ENCODE results near the gene PTPN4. TPM values are rescaled to one million over a fixed set of nuclear protein-coding genes. Genes with fewer than 3 reads are reported as not detected.

The PTPN4 gene
- total and polyA plus RNA-seq, 10 of the 15 experiments (the other 5 are each of a cell fraction or from before 2014, with no cell fraction given) = 5.0 to 29.7 (median 23.7) TPM

DNA sequence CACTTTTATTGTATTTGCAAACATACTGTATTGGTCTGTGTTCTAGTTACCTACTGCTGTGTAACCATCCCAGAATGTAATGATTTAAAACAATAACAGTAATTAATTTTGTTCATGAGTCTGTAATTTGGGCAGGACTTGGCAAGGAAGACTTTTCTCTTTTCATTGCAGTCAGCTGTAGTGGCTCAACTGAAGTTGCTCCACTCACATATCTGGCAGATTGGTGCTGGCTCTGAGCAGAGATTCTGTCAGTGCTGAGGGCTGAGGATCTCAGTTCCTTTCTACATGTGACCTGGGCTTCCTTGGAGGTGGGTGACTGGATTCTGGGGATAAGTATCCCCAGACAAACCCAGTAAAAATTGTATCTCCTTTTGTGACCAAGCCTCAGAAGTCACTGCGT, 26.6 kb downstream of the PTPN4 start:
- RAD21 ChIA-PET (ENCODE audit: unreplicated experiment) = no interaction called here
- H3K27me3 ChIP-seq (replicated peaks in 1 of 2; ENCODE audit: control insufficient read depth in 2 of 2, insufficient read depth in 2 of 2, low read length in 1 of 2) = no peaks in the 10 kb centered on the region
- no peaks in the 10 kb centered on the region for H4K20me1 ChIP-seq (ENCODE audit: control insufficient read depth, insufficient read depth)
- 100% methylated on average over 1 of the region's 1 CpG for WGBS (ENCODE audit: insufficient coverage, insufficient replicate concordance, low lambda C conversion rate, missing lambda C conversion rate)
- H3K4me1 ChIP-seq (ENCODE audit: control insufficient read depth, insufficient read depth, low read length) = no peaks in the 10 kb centered on the region
- H3K36me3 ChIP-seq (ENCODE audit: control insufficient read depth in 2 of 2, insufficient read depth in 2 of 2, low read length in 1 of 2) = no peaks in the 10 kb centered on the region
- H3K79me2 ChIP-seq (ENCODE audit: control insufficient read depth, insufficient read depth, low read length) = peaks cover 5% of the 10 kb centered on the region; the same call in 1 of the 2 replicates
- H3K27ac ChIP-seq (ENCODE audit: control insufficient read depth, insufficient read depth) = no peak overlapping the region
- CTCF ChIA-PET = interaction anchor here (1.1 kb wide), 1 partner anchor 35 kb away, joined by 3 read pairs; no protein-coding TSS in a partner anchor
- POLR2A ChIA-PET = no interaction called here
- no peak overlapping the region for H3K4me2 ChIP-seq (ENCODE audit: control insufficient read depth, insufficient read depth)
- DNase-seq (ENCODE audit: low read depth, low spot score) = no peak
- no peak for ATAC-seq
- intact Hi-C loops (cut with micrococcal nuclease; ENCODE audit: unreplicated experiment) = no loop called here
- no TSS peak for BruUV-seq (replicated peaks)
- peaks cover 6% of the 10 kb centered on the region; the same call in 2 of the 3 replicates for H3K9me3 ChIP-seq (replicated peaks; ENCODE audit: control insufficient read depth, insufficient read depth, low read length)
- H3K9ac ChIP-seq (ENCODE audit: control insufficient read depth, insufficient read depth, low read length) = no peak overlapping the region
- FAIRE-seq = no peak
- H2AFZ ChIP-seq (ENCODE audit: control insufficient read depth, low read depth, low read length) = no peak overlapping the region
- TF ChIP-seq GABPA (IDR thresholded peaks at IDR 0.05; ENCODE audit: low read depth) (no peak), ESRRA (IDR thresholded peaks at IDR 0.05; ENCODE audit: low read length) (no peak), ATF7 (IDR thresholded peaks at IDR 0.05; ENCODE audit: low read depth) (no peak), RAD51 (IDR thresholded peaks at IDR 0.05) (no peak)
- no peak overlapping the region for H3K4me3 ChIP-seq
- in situ Hi-C loops (cut with MboI) = no loop called here
- SMC1A ChIA-PET (ENCODE audit: uncharacterized antibody, unreplicated experiment) = no interaction called here

DNA sequence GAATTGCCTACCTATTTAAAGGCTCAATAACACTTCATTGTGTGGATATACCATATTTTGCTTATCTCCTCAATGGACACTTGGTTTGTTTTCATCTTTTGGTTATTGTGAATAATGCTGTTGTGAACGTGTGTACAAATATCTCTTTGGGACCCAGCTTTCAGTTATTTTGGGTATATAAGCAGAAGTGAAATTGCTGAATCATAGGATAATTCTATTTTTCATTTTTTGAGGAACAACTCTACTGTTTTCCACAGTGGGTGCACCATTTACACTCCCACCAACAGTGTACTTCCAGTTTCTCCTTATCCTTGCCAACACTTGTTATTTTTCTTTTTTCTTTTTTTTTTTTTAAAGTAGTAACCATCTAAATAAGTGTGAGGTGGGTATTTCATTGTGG, 29.0 kb downstream of the PTPN4 start:
- DNase-seq (ENCODE audit: low read depth, low spot score) (no peak), FAIRE-seq (no peak), ATAC-seq (no peak)
- no peak overlapping the region for H2AFZ ChIP-seq (ENCODE audit: control insufficient read depth, low read depth, low read length)
- ChIA-PET POLR2A (no interaction called here), SMC1A (ENCODE audit: uncharacterized antibody, unreplicated experiment) (no interaction called here), CTCF (interaction anchor here (1.6 kb wide), 1 partner anchor 10 kb away, joined by 3 read pairs; no protein-coding TSS in a partner anchor), RAD21 (ENCODE audit: unreplicated experiment) (no interaction called here)
- H3K9me3 ChIP-seq (replicated peaks; ENCODE audit: control insufficient read depth, insufficient read depth, low read length) = peaks cover 11% of the 10 kb centered on the region; the same call in 2 of the 3 replicates
- in situ Hi-C loops (cut with MboI) (no loop called here), intact Hi-C loops (cut with micrococcal nuclease; ENCODE audit: unreplicated experiment) (no loop called here)
- no peak overlapping the region for H3K4me3 ChIP-seq
- 42% methylated on average over 1 of the region's 1 CpG for WGBS (ENCODE audit: insufficient coverage, insufficient replicate concordance, low lambda C conversion rate, missing lambda C conversion rate)
- H3K36me3 ChIP-seq (ENCODE audit: control insufficient read depth in 2 of 2, insufficient read depth in 2 of 2, low read length in 1 of 2) = no peaks in the 10 kb centered on the region; a peak in 1 of 4 replicates
- no TSS peak for BruUV-seq (replicated peaks)
- H3K27ac ChIP-seq (ENCODE audit: control insufficient read depth, insufficient read depth) = no peak overlapping the region
- H3K27me3 ChIP-seq (replicated peaks in 1 of 2; ENCODE audit: control insufficient read depth in 2 of 2, insufficient read depth in 2 of 2, low read length in 1 of 2) = no peaks in the 10 kb centered on the region
- H3K4me2 ChIP-seq (ENCODE audit: control insufficient read depth, insufficient read depth) = no peak overlapping the region
- no peaks in the 10 kb centered on the region for H3K4me1 ChIP-seq (ENCODE audit: control insufficient read depth, insufficient read depth, low read length)
- no peaks in the 10 kb centered on the region for H4K20me1 ChIP-seq (ENCODE audit: control insufficient read depth, insufficient read depth)
- no peak overlapping the region for H3K9ac ChIP-seq (ENCODE audit: control insufficient read depth, insufficient read depth, low read length)
- H3K79me2 ChIP-seq (ENCODE audit: control insufficient read depth, insufficient read depth, low read length) = peaks cover 3% of the 10 kb centered on the region; the same call in 1 of the 2 replicates
- no peak for TF ChIP-seq TCF3 (IDR thresholded peaks at IDR 0.05; ENCODE audit: borderline replicate concordance, insufficient read depth, low read depth, low read length)
- TF ChIP-seq, protein P1, sequence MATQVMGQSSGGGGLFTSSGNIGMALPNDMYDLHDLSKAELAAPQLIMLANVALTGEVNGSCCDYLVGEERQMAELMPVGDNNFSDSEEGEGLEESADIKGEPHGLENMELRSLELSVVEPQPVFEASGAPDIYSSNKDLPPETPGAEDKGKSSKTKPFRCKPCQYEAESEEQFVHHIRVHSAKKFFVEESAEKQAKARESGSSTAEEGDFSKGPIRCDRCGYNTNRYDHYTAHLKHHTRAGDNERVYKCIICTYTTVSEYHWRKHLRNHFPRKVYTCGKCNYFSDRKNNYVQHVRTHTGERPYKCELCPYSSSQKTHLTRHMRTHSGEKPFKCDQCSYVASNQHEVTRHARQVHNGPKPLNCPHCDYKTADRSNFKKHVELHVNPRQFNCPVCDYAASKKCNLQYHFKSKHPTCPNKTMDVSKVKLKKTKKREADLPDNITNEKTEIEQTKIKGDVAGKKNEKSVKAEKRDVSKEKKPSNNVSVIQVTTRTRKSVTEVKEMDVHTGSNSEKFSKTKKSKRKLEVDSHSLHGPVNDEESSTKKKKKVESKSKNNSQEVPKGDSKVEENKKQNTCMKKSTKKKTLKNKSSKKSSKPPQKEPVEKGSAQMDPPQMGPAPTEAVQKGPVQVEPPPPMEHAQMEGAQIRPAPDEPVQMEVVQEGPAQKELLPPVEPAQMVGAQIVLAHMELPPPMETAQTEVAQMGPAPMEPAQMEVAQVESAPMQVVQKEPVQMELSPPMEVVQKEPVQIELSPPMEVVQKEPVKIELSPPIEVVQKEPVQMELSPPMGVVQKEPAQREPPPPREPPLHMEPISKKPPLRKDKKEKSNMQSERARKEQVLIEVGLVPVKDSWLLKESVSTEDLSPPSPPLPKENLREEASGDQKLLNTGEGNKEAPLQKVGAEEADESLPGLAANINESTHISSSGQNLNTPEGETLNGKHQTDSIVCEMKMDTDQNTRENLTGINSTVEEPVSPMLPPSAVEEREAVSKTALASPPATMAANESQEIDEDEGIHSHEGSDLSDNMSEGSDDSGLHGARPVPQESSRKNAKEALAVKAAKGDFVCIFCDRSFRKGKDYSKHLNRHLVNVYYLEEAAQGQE (IDR thresholded peaks at IDR 0.05; ENCODE audit: low read depth, low read length) = no peak
- TF ChIP-seq SRF (IDR thresholded peaks at IDR 0.05; ENCODE audit: low read depth in 2 of 2, low read length in 2 of 2) = no peak
- TF ChIP-seq, protein P2, sequence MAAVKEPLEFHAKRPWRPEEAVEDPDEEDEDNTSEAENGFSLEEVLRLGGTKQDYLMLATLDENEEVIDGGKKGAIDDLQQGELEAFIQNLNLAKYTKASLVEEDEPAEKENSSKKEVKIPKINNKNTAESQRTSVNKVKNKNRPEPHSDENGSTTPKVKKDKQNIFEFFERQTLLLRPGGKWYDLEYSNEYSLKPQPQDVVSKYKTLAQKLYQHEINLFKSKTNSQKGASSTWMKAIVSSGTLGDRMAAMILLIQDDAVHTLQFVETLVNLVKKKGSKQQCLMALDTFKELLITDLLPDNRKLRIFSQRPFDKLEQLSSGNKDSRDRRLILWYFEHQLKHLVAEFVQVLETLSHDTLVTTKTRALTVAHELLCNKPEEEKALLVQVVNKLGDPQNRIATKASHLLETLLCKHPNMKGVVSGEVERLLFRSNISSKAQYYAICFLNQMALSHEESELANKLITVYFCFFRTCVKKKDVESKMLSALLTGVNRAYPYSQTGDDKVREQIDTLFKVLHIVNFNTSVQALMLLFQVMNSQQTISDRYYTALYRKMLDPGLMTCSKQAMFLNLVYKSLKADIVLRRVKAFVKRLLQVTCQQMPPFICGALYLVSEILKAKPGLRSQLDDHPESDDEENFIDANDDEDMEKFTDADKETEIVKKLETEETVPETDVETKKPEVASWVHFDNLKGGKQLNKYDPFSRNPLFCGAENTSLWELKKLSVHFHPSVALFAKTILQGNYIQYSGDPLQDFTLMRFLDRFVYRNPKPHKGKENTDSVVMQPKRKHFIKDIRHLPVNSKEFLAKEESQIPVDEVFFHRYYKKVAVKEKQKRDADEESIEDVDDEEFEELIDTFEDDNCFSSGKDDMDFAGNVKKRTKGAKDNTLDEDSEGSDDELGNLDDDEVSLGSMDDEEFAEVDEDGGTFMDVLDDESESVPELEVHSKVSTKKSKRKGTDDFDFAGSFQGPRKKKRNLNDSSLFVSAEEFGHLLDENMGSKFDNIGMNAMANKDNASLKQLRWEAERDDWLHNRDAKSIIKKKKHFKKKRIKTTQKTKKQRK (IDR thresholded peaks at IDR 0.05; ENCODE audit: low read depth, low read length) = no peak
- TF ChIP-seq HDGF (IDR thresholded peaks at IDR 0.05) = no peak
- no peak for TF ChIP-seq NFYA (IDR thresholded peaks at IDR 0.05; ENCODE audit: borderline replicate concordance, low read depth, low read length)
- no peak for TF ChIP-seq EGR1 (IDR thresholded peaks at IDR 0.05; ENCODE audit: borderline replicate concordance in 1 of 2, low read depth in 2 of 2, low read length in 2 of 2)
- no peak for TF ChIP-seq TAF1 (IDR thresholded peaks at IDR 0.05; ENCODE audit: borderline replicate concordance, low read depth, low read length)

Measured in GM12878 (cell line).